ENCODE data around the gene HIVEP3.
A peak's percentile ranks its signal among the peaks of the same experiment; 100 is the strongest.

Gene HIVEP3

DNA sequence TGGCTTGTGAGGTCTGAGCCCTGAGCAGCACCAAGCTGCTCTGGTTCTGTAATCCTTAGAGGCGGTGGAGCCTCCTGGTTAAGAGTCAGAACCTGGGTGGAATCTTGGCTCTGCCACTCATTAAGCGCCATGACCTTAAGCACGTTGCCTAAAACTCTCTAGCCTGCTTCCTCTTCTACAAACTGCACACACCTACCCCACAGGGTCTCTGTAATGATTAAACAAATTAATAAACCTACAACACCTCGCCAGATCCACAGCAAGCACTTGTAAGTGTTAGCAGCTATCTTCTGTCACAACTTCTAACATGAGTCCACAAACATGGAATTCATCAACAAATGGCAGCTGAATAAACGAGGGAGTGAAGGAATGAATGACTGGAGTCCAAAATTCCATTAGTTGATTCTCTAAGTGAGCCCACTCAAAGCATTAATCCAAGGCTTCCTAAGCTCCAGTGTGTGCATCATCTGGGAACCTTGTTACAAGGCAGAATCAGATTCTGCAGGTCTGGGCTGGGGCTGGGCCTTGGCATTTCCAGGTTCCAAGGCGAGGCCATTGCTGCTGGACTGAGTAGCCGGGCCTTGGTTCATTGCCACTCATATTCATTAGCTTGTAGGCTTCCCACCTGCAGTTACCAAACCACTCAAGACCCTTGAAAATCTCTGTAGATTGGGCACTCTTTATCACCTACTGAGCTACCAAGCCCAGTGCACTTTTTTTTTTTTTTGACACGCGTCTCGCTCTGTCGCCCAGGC lies 168.6 kb downstream of the HIVEP3 start:
- no peak for DNase-seq

GRCh38 chr1:41745022-41745421 lies 173.7 kb downstream of the HIVEP3 start:
- DNase-seq: no peak

DNA sequence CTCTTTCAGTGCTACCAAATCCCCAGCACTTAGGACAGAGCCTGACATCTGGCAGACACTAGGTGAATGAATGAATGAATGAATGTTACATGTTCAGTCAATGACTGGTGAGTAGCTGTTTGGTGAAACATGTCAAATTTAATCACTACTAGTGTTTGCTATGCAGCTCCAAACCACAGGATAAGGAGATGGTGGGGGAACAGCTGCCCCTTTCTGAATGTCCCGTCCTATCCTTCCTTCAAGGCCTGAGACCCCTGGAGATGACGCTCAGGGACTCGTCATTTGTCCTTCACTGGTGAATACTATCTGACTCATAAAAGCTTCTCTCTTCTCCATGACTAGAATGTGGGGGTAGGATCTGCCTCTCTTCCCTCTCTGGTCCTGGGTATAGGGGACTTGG lies 175.4 kb downstream of the HIVEP3 start:
- no peak for DNase-seq

DNA sequence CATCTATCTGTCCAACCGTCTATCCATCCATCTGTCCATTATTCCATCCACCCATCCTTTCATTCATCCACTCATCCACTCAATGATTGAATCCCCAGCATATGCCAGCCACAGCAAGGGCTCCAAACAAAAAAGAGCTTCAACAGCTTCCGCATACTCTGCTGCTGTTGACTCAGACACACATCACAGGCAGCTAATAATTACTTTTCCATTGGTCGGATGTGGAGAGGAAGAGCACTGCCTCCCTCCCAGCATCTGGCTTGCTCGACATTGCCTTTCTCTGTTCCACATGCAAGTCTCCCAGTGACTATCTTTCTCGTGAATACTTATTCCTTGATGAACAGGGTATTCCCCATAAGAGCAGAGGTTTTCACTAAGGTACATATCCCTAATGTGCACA lies 176.5 kb downstream of the HIVEP3 start:
- DNase-seq: peak; percentile 93

DNA sequence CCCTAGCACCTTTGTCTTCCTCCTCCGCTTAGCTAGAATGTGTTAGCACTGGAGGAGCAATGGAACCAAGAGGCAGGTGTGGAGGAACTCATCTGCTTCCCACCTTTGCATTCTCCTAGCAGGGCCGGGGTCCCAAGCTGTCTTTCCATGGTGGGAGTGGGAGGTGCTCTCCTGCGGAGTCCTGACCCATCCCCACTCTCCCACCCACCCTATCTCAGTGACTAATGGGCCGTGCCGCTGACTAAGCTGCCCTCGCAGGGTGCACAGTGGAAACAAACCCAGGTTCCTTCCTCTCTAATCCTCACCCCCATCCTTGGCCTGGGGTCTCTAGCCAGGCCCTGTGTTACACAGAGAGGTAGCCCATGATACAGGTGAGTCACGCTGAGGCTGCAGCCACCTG lies 177.5 kb downstream of the HIVEP3 start:
- no peak for DNase-seq

DNA sequence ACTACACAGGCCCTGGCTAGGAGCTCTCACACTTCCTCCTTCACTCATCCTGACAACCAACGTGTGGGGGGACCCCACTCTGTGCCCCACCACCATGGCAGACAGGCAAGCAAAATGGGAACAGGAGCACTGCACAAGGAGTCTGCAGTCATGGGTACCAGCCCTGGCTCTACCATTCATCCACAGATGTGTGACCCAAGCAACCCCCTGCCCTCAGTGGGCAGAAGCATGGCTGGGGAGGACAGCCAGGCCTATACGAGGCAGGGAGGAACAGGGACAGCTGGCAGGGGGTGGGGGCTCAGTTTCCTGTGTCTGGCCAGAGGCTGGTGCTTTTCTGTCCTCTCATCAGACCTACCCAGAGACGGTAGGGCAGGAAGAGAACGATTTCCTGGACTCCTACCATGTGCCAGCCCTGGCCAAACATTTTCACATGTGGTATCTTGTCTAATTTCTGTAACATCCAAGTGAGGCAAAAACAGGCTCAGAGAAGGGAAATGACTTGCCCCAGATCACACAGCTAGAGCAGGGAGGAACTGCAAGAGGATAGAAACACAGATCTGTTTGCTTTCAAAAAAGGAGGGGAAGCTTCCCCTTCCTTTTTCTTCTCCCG lies 178.0 kb downstream of the HIVEP3 start:
- DNase-seq: no peak

- no peak for DNase-seq
Measured at GRCh38 chr1:41740058-41740457, 178.7 kb downstream of the HIVEP3 start.

DNA sequence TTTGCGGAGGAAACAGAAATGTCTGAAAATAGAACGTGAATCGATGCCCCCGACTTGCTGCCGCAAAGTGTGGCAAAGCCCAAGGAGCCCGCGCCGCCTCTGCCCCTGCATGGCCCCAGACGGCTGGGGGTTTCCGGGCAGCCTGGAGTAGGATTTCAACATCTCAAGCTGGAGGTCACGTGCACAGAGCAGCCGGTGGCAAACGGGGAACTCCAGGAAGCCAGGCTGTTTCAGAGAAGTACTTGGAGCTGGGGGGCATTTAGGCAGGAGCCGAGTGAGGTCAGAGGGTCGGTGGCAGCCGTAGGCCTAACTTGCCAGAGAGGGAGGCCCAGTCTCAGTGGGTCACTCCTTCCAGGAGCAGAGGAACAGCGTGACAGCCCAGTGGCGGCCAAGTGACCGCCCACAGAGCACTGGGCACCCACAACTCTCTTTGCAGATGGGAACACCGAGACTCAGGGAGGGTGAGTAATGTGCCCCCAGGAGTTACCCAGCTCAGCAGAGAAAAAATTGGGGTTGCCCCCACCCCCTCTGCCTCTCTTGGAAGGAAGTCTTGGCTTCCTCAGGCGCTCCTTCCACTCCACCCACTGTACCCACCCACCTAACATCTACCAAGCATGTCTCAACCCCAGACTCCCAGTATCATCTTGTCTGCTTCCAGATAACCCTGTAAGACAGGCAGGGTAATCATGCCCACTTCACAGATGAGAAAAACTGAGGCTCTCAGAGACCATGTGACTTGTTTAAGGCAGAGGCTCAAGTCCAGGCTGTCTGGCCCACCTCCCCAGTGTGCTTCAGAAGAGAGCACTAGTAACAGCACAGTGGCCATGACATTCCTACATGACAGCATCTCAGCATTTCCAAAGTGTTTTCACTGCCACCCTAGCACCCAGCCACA lies 179.4 kb downstream of the HIVEP3 start:
- peak; percentile 75 for DNase-seq

GRCh38 chr1:41738475-41738874 lies 180.2 kb downstream of the HIVEP3 start:
- no peak for DNase-seq

- DNase-seq: no peak
Measured at GRCh38 chr1:41738006-41738405, 180.7 kb downstream of the HIVEP3 start.

GRCh38 chr1:41735631-41736260 lies 183.0 kb downstream of the HIVEP3 start:
- peak; percentile 43 for DNase-seq

DNA sequence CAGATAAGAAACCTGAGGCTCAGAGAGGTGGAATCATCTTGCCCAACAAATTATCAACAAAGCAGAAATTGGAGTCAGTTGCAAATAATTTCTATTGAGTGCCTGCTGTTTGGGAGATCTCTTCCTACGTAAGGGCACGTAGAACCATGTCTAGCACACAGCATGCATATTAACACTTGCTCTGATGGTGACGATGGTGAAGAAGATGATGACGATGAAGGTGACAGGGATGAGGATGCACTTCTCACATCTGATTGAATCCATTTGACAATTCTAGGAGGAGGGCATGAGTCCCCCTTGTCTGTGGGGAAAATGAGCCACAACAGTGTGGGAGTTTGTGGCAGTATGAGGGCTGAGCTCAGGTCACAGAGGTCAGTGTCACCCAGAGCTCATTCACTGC lies 183.6 kb downstream of the HIVEP3 start:
- DNase-seq: no peak

- DNase-seq: no peak
Measured at GRCh38 chr1:41734201-41734970, 184.3 kb downstream of the HIVEP3 start.

DNA sequence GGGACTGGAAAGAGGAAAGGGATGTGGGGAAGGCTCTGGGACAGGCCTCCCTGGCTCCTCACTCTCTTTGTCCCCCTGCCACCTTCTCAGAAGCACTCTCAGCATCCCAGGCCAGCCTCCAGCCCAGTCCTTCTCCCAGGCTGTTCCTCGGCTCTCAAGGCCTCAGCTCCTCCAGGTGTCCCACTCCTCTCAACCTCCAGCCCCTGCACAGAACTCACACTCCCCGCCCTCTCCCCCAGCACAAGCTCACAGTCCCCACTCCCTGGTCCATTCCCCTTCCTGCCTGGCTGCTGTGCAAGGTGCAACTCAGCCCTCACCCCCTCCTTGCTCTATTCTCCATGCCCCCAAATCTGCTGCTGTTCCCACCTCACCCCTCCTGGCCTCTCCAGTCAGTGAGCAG lies 185.0 kb downstream of the HIVEP3 start:
- no peak for DNase-seq

DNA sequence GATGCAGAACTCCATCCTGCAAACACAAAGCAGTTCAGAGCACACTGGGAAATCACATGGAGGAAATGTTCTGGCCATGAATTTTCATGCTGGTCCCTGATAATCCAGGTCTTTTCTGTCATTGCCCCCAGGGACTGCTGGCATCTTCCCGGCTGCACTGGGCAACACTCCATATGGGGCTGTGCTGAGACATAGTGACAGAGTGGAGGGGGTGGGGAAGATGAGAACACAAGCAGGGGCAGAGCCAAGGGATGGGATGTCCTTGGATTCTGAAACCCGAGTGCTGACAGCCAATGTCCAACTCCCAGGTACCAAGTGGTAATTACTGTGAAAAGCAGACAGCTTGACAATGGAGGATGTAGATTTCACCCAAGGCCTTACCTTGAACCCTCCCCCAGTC lies 185.7 kb downstream of the HIVEP3 start:
- no peak for DNase-seq

- DNase-seq: no peak
Measured at GRCh38 chr1:41731516-41732030, 187.1 kb downstream of the HIVEP3 start.

GRCh38 chr1:41730806-41731205 lies 187.9 kb downstream of the HIVEP3 start:
- DNase-seq: no peak

GRCh38 chr1:41728403-41729202 lies 190.1 kb downstream of the HIVEP3 start:
- peak; percentile 31 for DNase-seq

DNA sequence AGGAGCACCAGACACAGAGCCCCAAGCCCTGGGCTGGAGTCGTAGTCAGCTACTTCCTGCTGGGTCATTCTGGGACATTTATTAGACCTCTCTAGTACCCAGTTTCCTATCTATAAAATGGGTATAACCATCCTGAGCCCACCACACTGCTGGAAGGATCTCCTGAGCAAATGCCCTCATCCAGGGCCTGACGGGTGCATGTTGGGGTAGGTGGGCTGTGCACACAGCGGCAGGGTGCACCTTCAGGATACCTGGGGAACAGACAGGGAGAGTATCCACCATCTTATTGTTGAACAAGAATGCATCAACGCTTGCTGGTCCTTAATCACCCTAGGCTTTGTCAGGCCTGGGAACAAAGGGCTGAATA lies 191.0 kb downstream of the HIVEP3 start:
- no peak for DNase-seq

- DNase-seq: no peak
Measured at GRCh38 chr1:41726899-41727748, 191.6 kb downstream of the HIVEP3 start.
